PC-9 (cell line): ENCODE data around the gene CNTN6. TPM values are rescaled to one million over a fixed set of nuclear protein-coding genes. Genes with fewer than 3 reads are reported as not detected.

Experiments used
- Bru-seq: library from RNA; stranded (reverse); fragments of 400-500 nt; gene quantifications from one replicate; lab custom pipeline; 2021; lab: Mats Ljungman, UMichigan
- BruChase-seq, 2 experiments: library from RNA; stranded (reverse); fragments of 400-500 nt; gene quantifications; one replicate each; lab custom pipeline; 2021; lab: Mats Ljungman, UMichigan
- BruUV-seq: library from RNA; stranded (reverse); fragments of 400-500 nt; replicated peaks from 2 replicates; lab custom pipeline; 2021; lab: Mats Ljungman, UMichigan
- CTCF ChIA-PET: fragments of 300-600 bp; sonication (Branson Sonifier 250); formaldehyde crosslinking; loops from one replicate; lab custom pipeline; 2022; ENCODE audit warnings: antibody characterized with exemption; lab: Charles Lee
- POLR2A ChIA-PET: fragments of 300-600 bp; sonication (Branson Sonifier 250); formaldehyde crosslinking; loops from one replicate; lab custom pipeline; 2022; ENCODE audit warnings: antibody characterized with exemption; ENCODE audit not compliant: unreplicated experiment; lab: Charles Lee
- DNase-seq, 2 experiments: peaks; one replicate each; pipeline versions ENCODE4 v3.0.0 to v3.0.0-alpha.2; 2015 to 2022; ENCODE audit warnings: mixed read lengths in 1 of 2
- H2AFZ ChIP-seq: fragments of 200-600 bp; sonication (generic); 2 replicates; pipeline ENCODE4 v1.8.1; 2017; ENCODE audit warnings: antibody characterized with exemption
- H3F3A ChIP-seq: fragments of 200-600 bp; sonication (generic); 2 replicates; pipeline ENCODE4 v1.8.1; 2017; ENCODE audit warnings: antibody characterized with exemption, mild to moderate bottlenecking, low read depth; ENCODE audit not compliant: insufficient read depth
- H3K27ac ChIP-seq: fragments of 200-600 bp; sonication (generic); 2 replicates; pipeline ENCODE4 v1.6.1; 2016; ENCODE audit warnings: mixed run types
- H3K27me3 ChIP-seq: fragments of 200-600 bp; sonication (generic); 2 replicates; pipeline ENCODE4 v1.6.1; 2016; ENCODE audit warnings: low read depth, mixed run types; ENCODE audit not compliant: insufficient read depth
- H3K36me3 ChIP-seq: fragments of 200-600 bp; sonication (generic); 2 replicates; pipeline ENCODE4 v1.6.1; 2016; ENCODE audit warnings: low read depth, mixed run types
- H3K4me1 ChIP-seq: fragments of 200-600 bp; sonication (generic); replicated peaks from 2 replicates; pipeline ENCODE4 v1.6.1; 2016; ENCODE audit warnings: mixed run types; ENCODE audit not compliant: insufficient read depth
- H3K4me2 ChIP-seq: fragments of 200-600 bp; sonication (generic); 2 replicates; pipeline ENCODE4 v1.6.1; 2017; ENCODE audit warnings: mixed run types
- H3K4me3 ChIP-seq: fragments of 200-600 bp; sonication (generic); 2 replicates; pipeline ENCODE4 v1.6.1; 2016; ENCODE audit warnings: mixed run types
- H3K79me2 ChIP-seq: fragments of 200-600 bp; sonication (generic); 2 replicates; pipeline ENCODE4 v1.6.1; 2017; ENCODE audit warnings: low read depth, mixed run types
- H3K9me2 ChIP-seq: fragments of 200-600 bp; sonication (generic); 2 replicates; pipeline ENCODE4 v1.8.1; 2017; ENCODE audit warnings: mild to moderate bottlenecking; ENCODE audit not compliant: insufficient read depth
- H3K9me3 ChIP-seq: fragments of 200-600 bp; sonication (generic); 2 replicates; pipeline ENCODE4 v1.8.1; 2016; ENCODE audit warnings: low read depth; ENCODE audit not compliant: insufficient read depth
- H4K20me1 ChIP-seq: fragments of 200-600 bp; sonication (generic); 2 replicates; pipeline ENCODE4 v1.8.1; 2017; ENCODE audit not compliant: insufficient read depth
- EZH2 ChIP-seq: fragments of 200-600 bp; sonication (generic); IDR thresholded peaks from 2 replicates; pipeline ENCODE4 v1.8.0; 2017; ENCODE audit warnings: antibody characterized with exemption, low read depth
- intact Hi-C: fragments of 100-400 bp; cut with micrococcal nuclease; formaldehyde crosslinking; loops from one replicate; pipeline ENCODE4 v1.10.0; 2022; ENCODE audit not compliant: unreplicated experiment
- long read RNA-seq: library from polyadenylated mRNA; stranded (forward); transcript quantifications from one replicate; pipeline ENCODE4 v2.0.0, GENCODE V29; 2022
- total RNA-seq: library from RNA; stranded (reverse); gene quantifications from 2 replicates; pipeline ENCODE4 v1.2.3, GENCODE V29; 2021
- TF ChIP-seq, protein P1 (sequence below): fragments of 200-600 bp; sonication (generic); conservative IDR thresholded peaks from 2 replicates; pipeline ENCODE4 v1.6.1; 2017; ENCODE audit warnings: mixed run types, antibody characterized with exemption, mild to moderate bottlenecking, moderate library complexity

The CNTN6 gene
- total RNA-seq (not detected in 2 replicates), Bru-seq, nascent RNA (not detected), BruChase-seq, experiment 1, labeled RNA remaining after a 2-hour chase (not detected), BruChase-seq, experiment 2, labeled RNA remaining after a 6-hour chase (not detected)
- long read RNA-seq, result 0 reads

DNA sequence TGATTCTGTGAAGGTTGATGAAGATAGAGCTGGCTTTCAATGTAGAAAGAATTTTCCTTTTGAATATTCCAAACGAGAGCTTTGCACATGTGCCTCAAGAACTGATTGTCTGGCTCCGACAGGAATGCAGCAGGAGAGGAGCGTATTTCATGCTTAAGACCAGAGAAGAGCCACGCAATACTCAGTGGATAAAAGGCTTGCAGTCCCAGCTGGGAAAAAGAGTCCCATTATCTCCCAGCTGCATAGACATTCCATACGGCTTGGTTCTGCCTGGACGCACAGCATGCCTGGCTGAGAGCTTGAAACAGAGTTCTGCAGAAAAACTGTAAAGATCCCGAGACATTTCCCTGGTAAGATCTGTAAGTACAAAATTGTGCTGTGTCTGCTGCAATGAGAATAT, at the start of gene CNTN6:
Gene CNTN6 (plus strand): TSS at position 254 of the 400 bp plus-strand sequence. CDS start 54,985 bp downstream, outside the sequence.
- Histone ChIP-seq H3K79me2 (no peaks in the 10 kb centered on the region), H3K27me3 (no peaks in the 10 kb centered on the region), H4K20me1 (no peaks in the 10 kb centered on the region), H2AFZ (no peak within 1 kb of the TSS), H3K4me3 (no peak within 1 kb of the TSS), H3K9me2 (no peaks in the 10 kb centered on the region), H3K27ac (no peak within 1 kb of the TSS), H3F3A (no peaks in the 10 kb centered on the region), H3K36me3 (no peaks in the 10 kb centered on the region), H3K9me3 (no peaks in the 10 kb centered on the region), H3K4me2 (no peak within 1 kb of the TSS), H3K4me1 (no peaks in the 10 kb centered on the region)
- BruUV-seq, result no TSS peak
- intact Hi-C loops, result no loop called here
- ChIA-PET CTCF (no interaction called here), POLR2A (no interaction called here)
- no peak for TF ChIP-seq EZH2
- TF ChIP-seq, protein P1, sequence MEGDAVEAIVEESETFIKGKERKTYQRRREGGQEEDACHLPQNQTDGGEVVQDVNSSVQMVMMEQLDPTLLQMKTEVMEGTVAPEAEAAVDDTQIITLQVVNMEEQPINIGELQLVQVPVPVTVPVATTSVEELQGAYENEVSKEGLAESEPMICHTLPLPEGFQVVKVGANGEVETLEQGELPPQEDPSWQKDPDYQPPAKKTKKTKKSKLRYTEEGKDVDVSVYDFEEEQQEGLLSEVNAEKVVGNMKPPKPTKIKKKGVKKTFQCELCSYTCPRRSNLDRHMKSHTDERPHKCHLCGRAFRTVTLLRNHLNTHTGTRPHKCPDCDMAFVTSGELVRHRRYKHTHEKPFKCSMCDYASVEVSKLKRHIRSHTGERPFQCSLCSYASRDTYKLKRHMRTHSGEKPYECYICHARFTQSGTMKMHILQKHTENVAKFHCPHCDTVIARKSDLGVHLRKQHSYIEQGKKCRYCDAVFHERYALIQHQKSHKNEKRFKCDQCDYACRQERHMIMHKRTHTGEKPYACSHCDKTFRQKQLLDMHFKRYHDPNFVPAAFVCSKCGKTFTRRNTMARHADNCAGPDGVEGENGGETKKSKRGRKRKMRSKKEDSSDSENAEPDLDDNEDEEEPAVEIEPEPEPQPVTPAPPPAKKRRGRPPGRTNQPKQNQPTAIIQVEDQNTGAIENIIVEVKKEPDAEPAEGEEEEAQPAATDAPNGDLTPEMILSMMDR, result no peak
- DNase-seq, result no peak

DNA sequence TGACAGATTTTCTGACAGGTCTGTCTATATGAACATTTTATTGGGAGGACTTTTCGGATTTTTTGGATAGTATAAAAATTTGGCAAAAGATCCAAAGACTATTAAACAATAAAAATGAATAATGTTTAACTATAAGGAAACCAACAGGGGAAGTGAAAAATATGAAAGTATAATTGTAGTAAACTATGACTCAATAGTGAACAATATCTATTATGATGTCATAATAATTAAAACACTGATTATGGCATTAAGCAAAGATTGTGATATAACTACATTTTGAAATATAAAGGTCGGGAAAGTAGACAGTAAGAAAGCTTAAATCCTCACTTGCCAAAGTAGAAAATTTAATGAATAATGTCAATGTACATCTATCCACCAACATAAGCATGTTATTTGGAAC, 44.3 kb upstream of the CNTN6 start:
- H3K9me2 ChIP-seq, result no peaks in the 10 kb centered on the region
- H3K27me3 ChIP-seq, result no peaks in the 10 kb centered on the region
- no peak overlapping the region for H3K4me2 ChIP-seq
- H3K9me3 ChIP-seq, result no peaks in the 10 kb centered on the region
- H2AFZ ChIP-seq, result no peak overlapping the region
- POLR2A ChIA-PET, result no interaction called here
- no peak overlapping the region for H3K4me3 ChIP-seq
- no peak for DNase-seq
- H3K36me3 ChIP-seq, result no peaks in the 10 kb centered on the region
- CTCF ChIA-PET, result no interaction called here
- no peaks in the 10 kb centered on the region for H4K20me1 ChIP-seq
- BruUV-seq, result no TSS peak
- no peak overlapping the region for H3K27ac ChIP-seq
- no peaks in the 10 kb centered on the region for H3F3A ChIP-seq
- H3K79me2 ChIP-seq, result no peaks in the 10 kb centered on the region
- no peaks in the 10 kb centered on the region for H3K4me1 ChIP-seq
- TF ChIP-seq, protein P1, result no peak
- no peak for TF ChIP-seq EZH2
- intact Hi-C loops, result no loop called here

DNA sequence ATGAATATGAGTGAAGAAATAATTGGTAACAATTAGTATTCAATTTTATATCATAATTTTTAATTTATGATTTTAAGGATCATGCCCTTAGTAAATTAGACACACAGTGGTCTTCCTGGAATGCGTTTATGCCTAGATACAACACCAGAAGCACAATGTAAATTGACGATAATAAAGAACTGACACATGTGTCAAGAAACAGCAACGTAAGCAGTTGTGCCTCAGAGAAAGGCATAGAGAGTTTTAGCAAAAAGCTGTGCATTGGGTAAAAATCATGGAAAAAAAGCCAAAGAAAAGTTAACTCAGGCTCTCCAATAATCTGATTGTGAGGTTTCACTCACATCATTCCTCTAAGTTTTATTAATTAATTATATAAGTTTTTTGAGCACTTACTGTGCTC, 37.0 kb upstream of the CNTN6 start:
- H3K27me3 ChIP-seq, result no peaks in the 10 kb centered on the region
- no peak for DNase-seq
- no TSS peak for BruUV-seq
- H3K9me3 ChIP-seq, result no peaks in the 10 kb centered on the region
- H2AFZ ChIP-seq, result no peak overlapping the region
- no peaks in the 10 kb centered on the region for H3K4me1 ChIP-seq
- ChIA-PET CTCF (no interaction called here), POLR2A (no interaction called here)
- H3K27ac ChIP-seq, result no peak overlapping the region
- TF ChIP-seq EZH2, result no peak
- TF ChIP-seq, protein P1, result no peak
- H3K9me2 ChIP-seq, result no peaks in the 10 kb centered on the region
- no peak overlapping the region for H3K4me3 ChIP-seq
- H3K79me2 ChIP-seq, result no peaks in the 10 kb centered on the region
- H3K4me2 ChIP-seq, result no peak overlapping the region
- H3K36me3 ChIP-seq, result no peaks in the 10 kb centered on the region
- H4K20me1 ChIP-seq, result no peaks in the 10 kb centered on the region
- intact Hi-C loops, result no loop called here
- H3F3A ChIP-seq, result no peaks in the 10 kb centered on the region
